ENCODE results near the gene TAS2R41.

The TAS2R41 gene

GRCh38 chr7:143477501-143478150 is at the start of gene TAS2R41:
Gene TAS2R41 (plus strand): TSS chr7:143477873. CDS start chr7:143477873, 0 bp downstream.
- DNase-seq, result no peak

- no peak for DNase-seq
Measured at GRCh38 chr7:143429770-143430698, 47.6 kb upstream of the TAS2R41 start.

GRCh38 chr7:143431109-143431508 is 46.6 kb upstream of the TAS2R41 start:
- no peak for DNase-seq

DNA sequence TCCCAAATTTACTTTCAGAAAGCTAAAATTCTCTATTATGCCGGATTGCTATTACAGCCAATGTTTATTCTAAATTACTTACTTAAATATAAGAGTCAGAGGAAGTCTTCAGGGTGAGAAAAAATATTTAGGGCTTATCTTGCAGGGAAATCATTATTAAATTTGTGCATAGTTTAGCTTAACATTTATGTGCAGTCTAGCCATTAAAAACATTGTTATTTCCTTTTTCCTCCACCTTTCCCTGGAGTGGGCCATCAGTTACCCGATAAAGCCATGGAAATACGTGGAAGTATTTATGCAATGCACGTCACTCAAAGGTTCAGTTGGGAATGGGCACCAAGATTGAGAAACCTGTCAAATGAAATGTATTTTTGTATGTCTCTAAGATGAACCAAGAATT is 43.9 kb upstream of the TAS2R41 start:
- DNase-seq, result no peak

DNA sequence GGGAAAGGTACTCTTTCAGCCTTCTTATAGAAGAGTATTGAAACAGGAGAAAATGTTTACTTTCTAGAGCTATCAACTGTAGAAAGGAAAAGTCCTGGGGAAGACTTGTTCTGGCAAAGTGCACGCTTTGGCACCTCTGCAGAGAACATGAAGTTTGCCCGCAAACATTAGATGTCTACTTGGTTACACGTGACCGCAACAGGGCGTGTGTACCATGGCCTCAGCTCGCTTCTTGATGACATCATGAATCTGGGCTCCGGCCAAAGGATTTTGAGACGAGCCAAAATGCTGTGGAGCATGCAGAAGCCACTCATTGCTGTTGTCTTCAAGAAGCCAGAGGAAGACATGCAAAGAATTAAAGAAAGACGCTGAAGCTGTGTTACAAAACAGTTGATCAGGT is 43.0 kb upstream of the TAS2R41 start:
- no peak for DNase-seq

GRCh38 chr7:143435266-143435665 is 42.4 kb upstream of the TAS2R41 start:
- no peak for DNase-seq

GRCh38 chr7:143436325-143436946 is 41.2 kb upstream of the TAS2R41 start:
- DNase-seq, result no peak

GRCh38 chr7:143437578-143437977 is 40.1 kb upstream of the TAS2R41 start:
- no peak for DNase-seq

DNA sequence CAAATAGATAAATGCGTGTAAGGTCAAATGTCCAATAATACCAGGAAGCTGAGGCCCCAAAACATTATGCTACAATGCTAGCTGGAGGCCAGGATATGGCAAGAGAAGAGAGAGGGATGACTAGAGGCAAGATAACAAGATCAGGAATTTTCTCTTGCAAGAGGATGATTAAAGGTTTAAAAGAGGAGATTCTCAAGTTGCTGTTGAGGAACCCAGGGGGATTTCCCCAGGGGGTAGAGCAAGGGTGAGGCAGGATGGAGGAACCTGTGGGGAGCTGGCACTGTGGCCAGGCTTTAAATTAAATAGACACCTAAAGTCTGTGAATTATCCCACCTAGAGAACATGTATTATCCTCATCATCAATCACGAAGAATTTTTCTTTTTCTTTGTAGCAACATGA is 37.8 kb upstream of the TAS2R41 start:
- DNase-seq, result no peak

DNA sequence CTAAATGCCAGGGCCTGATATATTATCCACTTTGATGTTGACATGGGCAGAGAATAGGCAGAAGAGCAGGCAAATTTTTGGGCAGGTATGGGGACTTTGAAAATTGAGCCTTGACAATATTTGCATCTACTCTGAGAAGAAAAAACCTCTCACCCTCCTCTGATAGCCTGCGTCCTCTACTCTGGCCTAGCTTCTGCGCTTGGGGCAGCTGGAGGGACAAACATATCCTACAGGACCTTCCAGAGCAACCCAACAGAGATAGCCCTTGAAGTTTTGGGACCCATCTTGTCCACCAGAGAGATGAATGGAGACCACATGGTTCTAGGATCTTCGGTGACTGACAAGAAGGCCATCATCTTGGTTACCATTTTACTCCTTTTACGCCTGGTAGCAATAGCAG is 34.5 kb upstream of the TAS2R41 start, which contains the start of gene TAS2R60:
TAS2R60 (plus strand) TSS at position 301 of the 400 bp plus-strand sequence; CDS start at position 301, 0 bp downstream.
- no peak for DNase-seq

DNA sequence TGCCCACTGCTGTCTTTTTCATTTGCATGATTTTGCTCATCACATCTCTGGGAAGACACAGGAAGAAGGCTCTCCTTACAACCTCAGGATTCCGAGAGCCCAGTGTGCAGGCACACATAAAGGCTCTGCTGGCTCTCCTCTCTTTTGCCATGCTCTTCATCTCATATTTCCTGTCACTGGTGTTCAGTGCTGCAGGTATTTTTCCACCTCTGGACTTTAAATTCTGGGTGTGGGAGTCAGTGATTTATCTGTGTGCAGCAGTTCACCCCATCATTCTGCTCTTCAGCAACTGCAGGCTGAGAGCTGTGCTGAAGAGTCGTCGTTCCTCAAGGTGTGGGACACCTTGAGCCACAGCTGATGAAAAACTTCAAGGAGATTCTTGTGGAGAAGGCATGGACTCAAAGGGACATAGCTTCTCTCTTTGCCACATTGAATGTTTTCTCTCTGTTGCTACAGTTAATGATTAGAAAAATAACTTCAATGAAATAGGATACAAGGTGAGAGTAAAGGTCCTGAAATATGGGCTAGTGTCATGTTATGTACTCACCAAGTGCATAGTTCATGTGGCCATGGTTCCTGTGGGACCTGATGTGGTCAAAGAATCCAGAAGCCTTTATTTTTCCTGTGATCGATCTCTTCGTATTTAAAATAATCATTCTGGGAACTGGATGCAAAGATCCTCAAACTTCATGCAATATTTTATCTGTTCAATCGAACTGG is 33.5 kb upstream of the TAS2R41 start:
- DNase-seq, result no peak

- no peak for DNase-seq
Measured at GRCh38 chr7:143444785-143445184, 32.9 kb upstream of the TAS2R41 start.

DNA sequence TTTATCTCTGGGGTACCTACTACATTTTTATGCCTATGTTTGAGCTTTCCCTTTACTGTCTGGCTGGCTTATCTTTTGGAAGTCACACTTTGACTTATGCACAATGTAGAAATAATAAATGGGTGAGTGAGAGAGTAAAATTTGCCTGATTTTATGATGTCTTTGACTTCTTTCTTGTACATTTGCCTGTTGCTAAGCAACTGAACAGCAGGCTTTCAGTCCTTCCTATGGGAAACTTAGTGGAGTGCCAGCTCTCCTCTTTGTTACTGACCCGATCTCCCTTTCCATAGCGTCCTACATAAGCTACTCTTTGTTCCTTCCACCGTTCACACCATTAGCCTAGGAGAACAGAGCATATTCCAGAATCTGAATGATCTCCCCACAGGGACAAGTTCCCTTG is 30.2 kb upstream of the TAS2R41 start:
- DNase-seq, result peak; percentile 18

DNA sequence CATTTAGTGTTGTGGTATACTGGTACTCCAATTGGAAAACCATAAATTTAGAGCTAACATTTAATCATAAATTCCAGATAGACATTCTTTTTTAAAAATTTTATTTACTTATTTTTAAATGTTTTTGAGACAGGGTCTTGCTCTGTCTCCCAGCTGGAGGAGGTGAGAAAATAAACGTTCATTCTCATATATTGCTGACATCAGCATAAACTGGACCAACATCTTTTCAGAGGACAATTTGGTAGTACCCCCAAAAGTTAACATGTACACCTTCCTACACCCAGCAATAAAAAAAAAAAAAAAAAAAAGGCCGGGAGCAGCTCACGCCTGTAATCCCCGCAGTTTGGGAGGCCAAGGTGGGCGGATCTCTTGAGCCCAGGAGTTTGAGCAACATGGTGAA is 29.2 kb upstream of the TAS2R41 start:
- DNase-seq, result no peak

GRCh38 chr7:143449793-143450192 is 27.9 kb upstream of the TAS2R41 start:
- no peak for DNase-seq

- DNase-seq, result no peak
Measured at GRCh38 chr7:143451122-143451521, 26.6 kb upstream of the TAS2R41 start.

DNA sequence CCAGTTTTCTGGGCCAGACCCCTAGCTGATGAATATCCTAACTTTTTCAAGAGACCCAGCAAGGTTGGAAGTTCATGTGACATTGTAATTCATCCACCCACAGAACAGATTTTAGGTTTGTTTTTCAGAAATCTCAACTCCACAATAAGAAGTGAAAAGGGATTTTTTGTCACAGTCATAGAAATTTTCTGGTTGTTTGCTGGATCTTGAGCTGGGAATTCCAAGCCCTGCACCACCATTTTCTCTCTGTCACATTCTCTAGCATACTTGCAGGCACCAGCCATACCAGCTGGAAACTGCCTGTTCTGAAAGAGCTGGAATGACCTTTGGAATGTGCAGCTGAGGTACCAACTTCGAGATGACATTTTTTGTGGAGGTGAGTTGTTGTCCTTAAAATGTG is 25.9 kb upstream of the TAS2R41 start:
- no peak for DNase-seq

- no peak for DNase-seq
Measured at GRCh38 chr7:143452495-143452894, 25.2 kb upstream of the TAS2R41 start.

- DNase-seq, result no peak
Measured at GRCh38 chr7:143454091-143454680, 23.5 kb upstream of the TAS2R41 start.

DNA sequence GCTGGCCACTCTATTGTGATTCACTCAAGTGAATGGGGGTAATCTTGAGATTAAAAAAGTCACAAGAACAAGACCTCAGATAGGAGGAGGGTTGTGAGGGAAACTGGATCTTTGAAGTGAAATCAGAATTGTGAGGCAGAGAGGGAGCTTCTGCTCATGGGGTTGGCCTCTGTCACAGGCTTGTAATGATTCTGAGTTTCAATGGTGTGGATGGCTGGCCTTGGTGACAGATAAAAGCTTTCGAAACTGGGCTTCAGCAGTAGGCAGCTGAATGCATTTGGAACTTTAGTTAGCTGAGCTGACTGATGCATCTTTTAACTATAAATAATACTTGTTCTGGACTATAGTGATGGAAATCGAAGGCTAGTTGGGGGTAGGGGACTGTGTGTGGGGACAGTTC is 22.2 kb upstream of the TAS2R41 start:
- DNase-seq, result no peak

GRCh38 chr7:143455942-143456341 is 21.7 kb upstream of the TAS2R41 start:
- DNase-seq, result no peak

DNA sequence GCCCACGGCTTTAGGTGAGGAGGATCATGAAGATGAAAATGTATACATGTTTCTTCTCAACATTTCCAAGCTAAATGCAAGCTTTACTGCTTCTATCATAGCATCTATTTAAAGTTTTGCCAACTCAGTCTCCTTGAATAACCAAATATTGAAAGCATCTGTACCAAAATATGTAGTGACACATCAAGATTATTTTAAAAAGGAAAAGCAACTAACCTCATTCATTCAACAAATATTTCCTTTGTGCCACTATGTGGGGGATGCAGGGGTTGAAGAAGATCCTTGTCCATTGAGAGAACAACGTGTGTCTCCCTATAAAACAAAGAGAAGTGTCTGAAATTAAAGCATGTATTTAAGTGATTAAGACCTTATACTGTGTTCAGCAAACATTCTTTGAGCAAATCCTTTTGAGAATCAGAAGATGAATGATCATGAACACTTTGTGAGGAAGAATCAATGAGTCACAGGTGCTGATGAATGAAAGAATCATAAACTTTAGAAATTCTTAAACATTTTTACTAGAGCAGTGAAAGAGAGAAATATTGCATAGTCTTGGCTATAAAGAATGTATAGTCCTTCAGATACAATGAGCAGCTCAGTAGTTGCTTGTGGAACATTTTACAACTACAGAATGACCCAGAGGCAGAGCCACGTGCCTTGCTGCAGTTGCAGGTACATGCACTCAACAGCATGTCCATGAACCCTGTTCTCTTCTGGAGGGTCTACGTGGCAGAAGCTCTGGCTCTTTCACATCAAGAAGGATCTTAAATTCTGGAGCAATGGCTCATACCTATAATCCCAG is 20.5 kb upstream of the TAS2R41 start:
- no peak for DNase-seq
